HepG2 (cell line): Measurements from ENCODE around the gene PAQR5. TPM values are rescaled to one million over a fixed set of nuclear protein-coding genes. Genes with fewer than 3 reads are reported as not detected.

Experiments used
- ATAC-seq: fragments of 200-7000 bp; cut with Tn5 transposase; 3 replicates; pipeline ENCODE4 v1.9.1; 2020; ENCODE audit warnings: mild to moderate bottlenecking, moderate library complexity
- BruUV-seq: library from RNA; stranded (reverse); fragments of 400-500 nt; replicated peaks from 2 replicates; lab custom pipeline; 2021; lab: Mats Ljungman, UMichigan
- CTCF ChIA-PET: fragments of 300-600 bp; formaldehyde crosslinking; extraction: SDS; loops from one replicate; lab custom pipeline; 2021; ENCODE audit warnings: low total read pairs, inconsistent platforms, low intra/inter-chr PET ratio; lab: Yijun Ruan, JAX
- POLR2A ChIA-PET: fragments of 350-600 bp; sonication (Branson Sonifier 250); formaldehyde crosslinking; loops from one replicate; lab custom pipeline; 2020; ENCODE audit warnings: antibody characterized with exemption, inconsistent platforms; lab: Yijun Ruan, JAX
- DNase-seq: peaks from one replicate; pipeline ENCODE4 v3.0.0-alpha.2; 2015; ENCODE audit warnings: low spot score
- FAIRE-seq: peaks from 3 replicates; lab custom pipeline; 2011; peaks lifted over from hg19 to GRCh38; lab: Jason Lieb, UNC
- H2AFZ ChIP-seq: one replicate; pipeline ENCODE4 v1.6.1; 2011; ENCODE audit warnings: low read length, inconsistent platforms
- H3K27ac ChIP-seq: fragments of 300-600 bp; 3 replicates; pipeline ENCODE4 v1.8.0; 2011; ENCODE audit warnings: mixed run types, mild to moderate bottlenecking, mixed read lengths, low read length, inconsistent platforms; ENCODE audit not compliant: insufficient read depth; ENCODE audit errors: extremely low read length
- H3K27me3 ChIP-seq, 2 experiments: fragments of 200-600 bp in 1 of 2; 2 replicates in 1 of 2; 3 replicates in 1 of 2; pipeline versions ENCODE4 v1.6.0 to v1.8.0; 2011; ENCODE audit warnings: low read length in 2 of 2, mild to moderate bottlenecking in 2 of 2, moderate library complexity in 2 of 2, inconsistent platforms in 1 of 2; ENCODE audit not compliant: insufficient read depth in 2 of 2, control insufficient read depth in 1 of 2
- H3K36me3 ChIP-seq, 2 experiments: fragments of 200-600 bp in 1 of 2; replicated peaks in 1 of 2; 2 replicates in 1 of 2; 3 replicates in 1 of 2; pipeline versions ENCODE4 v1.5.1 to v1.8.0; 2011; ENCODE audit warnings: low read length in 2 of 2, inconsistent platforms in 1 of 2; ENCODE audit not compliant: insufficient read depth in 2 of 2, control insufficient read depth in 1 of 2
- H3K4me1 ChIP-seq: 2 replicates; pipeline ENCODE4 v1.5.1; 2012; ENCODE audit warnings: low read length, inconsistent platforms; ENCODE audit not compliant: insufficient read depth
- H3K4me2 ChIP-seq: 2 replicates; pipeline ENCODE4 v1.6.0; 2011; ENCODE audit warnings: low read depth, low read length, inconsistent platforms
- H3K4me3 ChIP-seq, 3 experiments: fragments of 200-600 bp in 1 of 3; sonication (generic), shearing (Covaris generic) in 1 of 3; replicated peaks in 1 of 3; 2 replicates each; pipeline ENCODE4 v1.5.1; 2011 to 2016; ENCODE audit warnings: low read length in 3 of 3, inconsistent platforms in 2 of 3, low read depth in 2 of 3, mild to moderate bottlenecking in 2 of 3, control low read depth in 1 of 3, mixed read lengths in 1 of 3; ENCODE audit not compliant: insufficient read depth in 1 of 3
- H3K79me2 ChIP-seq: one replicate; pipeline ENCODE4 v1.6.1; 2011; ENCODE audit warnings: low read length, inconsistent platforms; ENCODE audit not compliant: insufficient read depth
- H3K9ac ChIP-seq: 2 replicates; pipeline ENCODE4 v1.6.0; 2011; ENCODE audit warnings: mild to moderate bottlenecking, low read depth, low read length, inconsistent platforms; ENCODE audit not compliant: insufficient read depth
- H3K9me3 ChIP-seq: 2 replicates; pipeline ENCODE4 v1.5.1; 2012; ENCODE audit warnings: mild to moderate bottlenecking, low read length
- H4K20me1 ChIP-seq: 2 replicates; pipeline ENCODE4 v1.6.0; 2011; ENCODE audit warnings: inconsistent platforms, mild to moderate bottlenecking, low read length, moderate library complexity; ENCODE audit not compliant: insufficient read depth
- AGO1 ChIP-seq: fragments of 200-400 bp; formaldehyde crosslinking; IDR thresholded peaks from 2 replicates; pipeline ENCODE4 v1.6.1; 2017; ENCODE audit warnings: mild to moderate bottlenecking, low read depth, low read length, moderate library complexity; ENCODE audit not compliant: poor library complexity, severe bottlenecking
- ESRRA ChIP-seq: sonication (generic); formaldehyde crosslinking; IDR thresholded peaks from 2 replicates; pipeline ENCODE4 v1.5.1; 2020; ENCODE audit warnings: mild to moderate bottlenecking, low read depth, missing genetic modification reagents
- FOXM1 ChIP-seq: sonication (generic); formaldehyde crosslinking; IDR thresholded peaks from 2 replicates; pipeline ENCODE4 v1.5.0; 2020; ENCODE audit warnings: missing genetic modification reagents
- GMEB1 ChIP-seq: sonication (generic); formaldehyde crosslinking; IDR thresholded peaks from 2 replicates; pipeline ENCODE4 v1.5.1; 2020; ENCODE audit warnings: missing genetic modification reagents, mild to moderate bottlenecking, borderline replicate concordance
- HNF4A ChIP-seq: sonication (generic); formaldehyde crosslinking; IDR thresholded peaks from 2 replicates; pipeline ENCODE4 v1.4.0; 2020; ENCODE audit warnings: missing genetic modification reagents
- HOXA7 ChIP-seq: sonication (generic); formaldehyde crosslinking; IDR thresholded peaks from 2 replicates; pipeline ENCODE4 v1.8.1; 2022; ENCODE audit warnings: mild to moderate bottlenecking, missing genetic modification reagents, moderate library complexity
- MED13 ChIP-seq: sonication (generic); formaldehyde crosslinking; IDR thresholded peaks from 2 replicates; pipeline ENCODE4 v1.5.0; 2020; ENCODE audit warnings: missing genetic modification reagents
- MLLT10 ChIP-seq: sonication (generic); formaldehyde crosslinking; IDR thresholded peaks from 2 replicates; pipeline ENCODE4 v1.4.0; 2020; ENCODE audit warnings: missing genetic modification reagents
- NR2C2 ChIP-seq: sonication (generic); formaldehyde crosslinking; IDR thresholded peaks from 2 replicates; pipeline ENCODE4 v1.4.0; 2020; ENCODE audit warnings: missing genetic modification reagents, mild to moderate bottlenecking, moderate library complexity, borderline replicate concordance
- REL ChIP-seq: sonication (generic); formaldehyde crosslinking; conservative IDR thresholded peaks from 2 replicates; pipeline ENCODE4 v1.8.0; 2022; ENCODE audit warnings: mild to moderate bottlenecking, missing genetic modification reagents, moderate library complexity
- YY1 ChIP-seq: IDR thresholded peaks from 2 replicates; pipeline ENCODE4 v1.6.1; 2011; ENCODE audit warnings: low read length, low read depth, moderate library complexity, mild to moderate bottlenecking; ENCODE audit not compliant: insufficient read depth, insufficient replicate concordance
- ZMAT5 ChIP-seq: sonication (generic); formaldehyde crosslinking; IDR thresholded peaks from 2 replicates; pipeline ENCODE4 v1.5.0; 2020; ENCODE audit warnings: mild to moderate bottlenecking, low read depth, missing genetic modification reagents, borderline replicate concordance
- ZNF234 ChIP-seq: sonication (generic); formaldehyde crosslinking; conservative IDR thresholded peaks from 2 replicates; pipeline ENCODE4 v1.5.1; 2020; ENCODE audit warnings: mild to moderate bottlenecking, missing genetic modification reagents
- ZNF33B ChIP-seq: sonication (generic); formaldehyde crosslinking; IDR thresholded peaks from 2 replicates; pipeline ENCODE4 v1.5.1; 2020; ENCODE audit warnings: mild to moderate bottlenecking, missing genetic modification reagents
- ZNF691 ChIP-seq: sonication (generic); formaldehyde crosslinking; IDR thresholded peaks from 2 replicates; pipeline ENCODE4 v1.4.0; 2020; ENCODE audit warnings: missing genetic modification reagents, low read depth, mild to moderate bottlenecking, borderline replicate concordance
- WGBS: methylation state at CpG from one replicate; pipeline ENCODE4 v1.1.6; 2017; ENCODE audit warnings: low lambda C conversion rate; 5-methylcytosine and 5-hydroxymethylcytosine counted together
- in situ Hi-C: cut with HindIII; loops from 2 replicates; pipeline ENCODE4 v1.10.0; 2017; ENCODE audit warnings: low pct_unique_long_range_greater_than_20kb; ENCODE audit not compliant: extremely low pct_ligation_motif_present
- intact Hi-C: fragments of 100-400 bp; cut with micrococcal nuclease; formaldehyde crosslinking; loops from one replicate; pipeline ENCODE4 v1.10.0; 2022; ENCODE audit not compliant: unreplicated experiment
- polyA plus RNA-seq, 8 experiments: library from polyadenylated mRNA; depleted of rRNA in 3 of 8; stranded (reverse) in 7 of 8; unstranded in 1 of 8; fragments of >200 nt; fragmentation: Illumina TruSeq in 4 of 8; extraction: Trizol in 4 of 8; gene quantifications; 2 replicates each; pipeline versions ENCODE4 v1.2.1 to v1.2.3, GENCODE V29; 2011 to 2016; ENCODE audit warnings: low read depth in 4 of 8, missing spikeins in 1 of 8, mixed read lengths in 1 of 8; ENCODE audit not compliant: insufficient read depth in 1 of 8
- total RNA-seq, 5 experiments: library from RNA; depleted of rRNA; stranded (reverse); fragments of >200 nt; fragmentation: Illumina TruSeq; extraction: Trizol; gene quantifications; 2 replicates each; pipeline ENCODE4 v1.2.3, GENCODE V29; 2016; ENCODE audit warnings: low read depth in 1 of 5
- TF ChIP-seq, protein P1 (sequence below): sonication (generic); formaldehyde crosslinking; IDR thresholded peaks from 2 replicates; pipeline ENCODE4 v1.5.0; 2020; ENCODE audit warnings: missing genetic modification reagents
- TF ChIP-seq, protein P2 (sequence below): sonication (generic); formaldehyde crosslinking; IDR thresholded peaks from 2 replicates; pipeline ENCODE4 v1.9.0; 2021; ENCODE audit warnings: missing genetic modification reagents, borderline replicate concordance

The PAQR5 gene
- total and polyA plus RNA-seq, 2 of the 13 experiments (the other 11 are each of a cell fraction or from before 2014, with no cell fraction given) = 0.53 to 1.3 TPM

GRCh38 chr15:69285834-69286233 is 12.9 kb upstream of the PAQR5 start (continued):
- TF ChIP-seq ZNF691 (CRISPR knock-in tag) (no peak), ZMAT5 (CRISPR knock-in tag) (no peak), REL (no peak), MLLT10 (CRISPR knock-in tag) (no peak), MED13 (CRISPR knock-in tag) (no peak), YY1 (no peak)
- TF ChIP-seq, protein P1, sequence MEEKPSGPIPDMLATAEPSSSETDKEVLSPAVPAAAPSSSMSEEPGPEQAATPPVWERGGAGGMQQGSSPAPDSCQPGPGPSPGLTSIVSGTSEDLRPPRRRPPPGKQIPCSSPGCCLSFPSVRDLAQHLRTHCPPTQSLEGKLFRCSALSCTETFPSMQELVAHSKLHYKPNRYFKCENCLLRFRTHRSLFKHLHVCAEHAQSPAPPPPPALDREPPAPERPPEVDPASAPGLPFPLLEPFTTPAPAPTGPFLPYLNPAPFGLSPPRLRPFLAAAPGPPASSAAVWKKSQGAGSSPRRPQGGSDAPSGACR (CRISPR knock-in tag) = no peak

DNA sequence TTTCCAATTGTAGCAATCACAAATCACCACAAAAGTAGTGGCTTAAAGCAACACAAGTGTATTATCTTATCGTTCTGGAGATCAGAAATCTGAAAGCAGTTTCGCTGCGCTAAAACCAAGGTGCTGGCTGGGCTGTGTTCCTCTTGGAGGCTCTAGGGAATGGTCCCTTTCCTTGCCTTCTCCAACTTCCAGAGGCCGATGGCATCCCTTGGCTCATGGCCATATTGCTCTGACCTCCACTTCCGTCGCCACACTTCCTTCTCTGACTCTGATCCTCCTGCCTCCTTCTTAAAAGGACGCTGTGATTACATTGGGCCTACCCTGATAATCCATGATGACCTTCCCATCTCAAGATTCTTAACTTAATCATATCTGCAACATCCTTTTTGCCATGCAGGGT is 10.7 kb upstream of the PAQR5 start:
- FAIRE-seq (no peak), ATAC-seq (no peak), DNase-seq (no peak)
- BruUV-seq = no TSS peak
- Histone ChIP-seq H3K27me3 (peaks cover 0 to 10% of the 10 kb centered on the region in 2 experiments; a peak in 2 of 5 replicates), H3K36me3 (no peaks in the 10 kb centered on the region), H3K27ac (no peak overlapping the region), H3K9me3 (no peaks in the 10 kb centered on the region), H3K9ac (no peak overlapping the region), H3K4me1 (peaks cover 21% of the 10 kb centered on the region), H4K20me1 (no peaks in the 10 kb centered on the region), H3K79me2 (no peaks in the 10 kb centered on the region), H3K4me2 (no peak overlapping the region), H2AFZ (no peak overlapping the region), H3K4me3 (no peak overlapping the region)
- CTCF ChIA-PET = no interaction called here
- WGBS = 68% methylated on average over 7 of the region's 7 CpGs
- in situ Hi-C loops (no loop called here), intact Hi-C loops (no loop called here)
- POLR2A ChIA-PET = no interaction called here
- TF ChIP-seq, protein P2, sequence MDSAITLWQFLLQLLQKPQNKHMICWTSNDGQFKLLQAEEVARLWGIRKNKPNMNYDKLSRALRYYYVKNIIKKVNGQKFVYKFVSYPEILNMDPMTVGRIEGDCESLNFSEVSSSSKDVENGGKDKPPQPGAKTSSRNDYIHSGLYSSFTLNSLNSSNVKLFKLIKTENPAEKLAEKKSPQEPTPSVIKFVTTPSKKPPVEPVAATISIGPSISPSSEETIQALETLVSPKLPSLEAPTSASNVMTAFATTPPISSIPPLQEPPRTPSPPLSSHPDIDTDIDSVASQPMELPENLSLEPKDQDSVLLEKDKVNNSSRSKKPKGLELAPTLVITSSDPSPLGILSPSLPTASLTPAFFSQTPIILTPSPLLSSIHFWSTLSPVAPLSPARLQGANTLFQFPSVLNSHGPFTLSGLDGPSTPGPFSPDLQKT (CRISPR knock-in tag) = no peak
- TF ChIP-seq ZNF33B (CRISPR knock-in tag) = no peak
- TF ChIP-seq HOXA7 (CRISPR knock-in tag) = no peak
- no peak for TF ChIP-seq FOXM1 (CRISPR knock-in tag)
- no peak for TF ChIP-seq AGO1
- no peak for TF ChIP-seq GMEB1 (CRISPR knock-in tag)
- no peak for TF ChIP-seq HNF4A (CRISPR knock-in tag)
- no peak for TF ChIP-seq ZNF234 (CRISPR knock-in tag)
- no peak for TF ChIP-seq ZNF691 (CRISPR knock-in tag)
- TF ChIP-seq NR2C2 = no peak
- TF ChIP-seq ESRRA (CRISPR knock-in tag) = no peak
